ENCODE measurements around the gene LRRC2.
"Not testable (repeated sequence)": the region's sequence is repeated elsewhere in the genome, so short reads cannot be mapped to it uniquely, and the experiment has no call there.

The LRRC2 gene

DNA sequence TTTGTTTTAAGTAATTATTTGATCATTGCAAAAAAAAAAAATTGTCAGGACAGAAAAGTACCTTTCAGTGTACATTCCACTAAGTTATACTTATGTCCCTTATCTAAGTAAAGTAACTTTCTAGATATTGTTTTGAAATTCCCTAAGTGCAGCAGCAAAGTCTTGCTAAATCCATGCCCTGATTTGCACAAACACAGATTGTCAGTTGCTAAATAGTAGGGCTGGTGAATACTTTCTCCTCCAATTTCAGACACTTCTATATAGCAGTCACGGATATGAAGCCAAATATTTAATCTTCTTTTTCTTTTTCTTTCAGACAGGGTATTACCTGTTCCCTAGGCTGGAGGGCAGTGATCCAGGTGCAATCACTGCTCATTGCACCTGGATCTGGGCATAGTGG, 12.9 kb downstream of the LRRC2 start:
- H3K4me3 ChIP-seq (ENCODE audit: low read length), result no peak overlapping the region
- TF ChIP-seq ZNF274 (IDR thresholded peaks at IDR 0.05; ENCODE audit: low read depth, low read length), result no peak

- H3K4me3 ChIP-seq (ENCODE audit: low read length), result no peak overlapping the region
- TF ChIP-seq ZNF274 (IDR thresholded peaks at IDR 0.05; ENCODE audit: low read depth, low read length), result no peak
These were observed 13.6 kb downstream of the LRRC2 start for GRCh38 chr3:46552538-46552937.

- H3K4me3 ChIP-seq (ENCODE audit: low read length), result no peak overlapping the region
- TF ChIP-seq ZNF274 (IDR thresholded peaks at IDR 0.05; ENCODE audit: low read depth, low read length), result no peak
These were observed 14.5 kb downstream of the LRRC2 start for GRCh38 chr3:46551615-46552014.

DNA sequence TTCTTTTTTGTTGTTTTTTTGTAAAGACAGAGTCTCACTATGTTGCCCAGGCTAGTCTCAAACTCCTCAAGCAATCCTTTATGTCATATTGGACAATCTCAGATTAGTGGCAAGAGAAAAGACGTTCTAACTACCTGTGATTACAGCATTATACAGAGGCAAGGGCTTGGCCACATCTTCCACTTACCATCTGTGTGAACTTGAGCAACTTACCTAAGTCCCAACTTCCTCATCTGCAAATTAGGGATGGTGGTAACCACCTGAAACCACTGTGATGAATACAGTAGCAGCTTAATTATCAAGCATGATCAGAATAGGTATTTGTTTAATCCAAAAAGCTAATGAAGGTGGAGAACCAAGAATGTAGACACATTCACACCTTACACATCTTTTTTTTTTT, 16.1 kb downstream of the LRRC2 start:
- TF ChIP-seq ZNF274 (IDR thresholded peaks at IDR 0.05; ENCODE audit: low read depth, low read length), result no peak
- no peak overlapping the region for H3K4me3 ChIP-seq (ENCODE audit: low read length)

DNA sequence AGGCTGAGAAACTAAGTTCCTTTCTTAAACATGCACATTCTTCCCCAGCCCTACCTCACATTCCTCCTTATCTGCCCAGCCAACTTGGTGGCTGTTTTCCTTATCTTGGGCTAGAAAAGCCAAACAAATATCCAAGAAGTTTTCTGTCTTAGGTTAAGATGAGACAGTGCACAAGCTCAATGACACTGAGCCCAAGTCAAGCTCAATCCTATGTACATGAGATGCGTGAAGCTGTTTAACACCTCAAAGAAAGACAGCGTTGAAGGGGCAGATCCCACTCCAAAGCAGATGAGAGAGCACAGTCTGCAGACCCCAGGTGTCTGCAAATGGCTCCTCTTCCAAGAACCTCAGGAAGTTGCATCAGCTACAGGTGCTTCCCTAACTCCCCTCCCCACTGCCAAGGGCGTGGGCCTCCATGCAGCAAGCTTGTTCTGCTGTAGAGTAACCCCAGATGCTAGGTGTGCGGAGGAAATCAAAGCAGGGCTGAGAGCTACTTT, 16.6 kb downstream of the LRRC2 start:
- no peak overlapping the region for H3K4me3 ChIP-seq (ENCODE audit: low read length)
- TF ChIP-seq ZNF274 (IDR thresholded peaks at IDR 0.05; ENCODE audit: low read depth, low read length), result no peak

DNA sequence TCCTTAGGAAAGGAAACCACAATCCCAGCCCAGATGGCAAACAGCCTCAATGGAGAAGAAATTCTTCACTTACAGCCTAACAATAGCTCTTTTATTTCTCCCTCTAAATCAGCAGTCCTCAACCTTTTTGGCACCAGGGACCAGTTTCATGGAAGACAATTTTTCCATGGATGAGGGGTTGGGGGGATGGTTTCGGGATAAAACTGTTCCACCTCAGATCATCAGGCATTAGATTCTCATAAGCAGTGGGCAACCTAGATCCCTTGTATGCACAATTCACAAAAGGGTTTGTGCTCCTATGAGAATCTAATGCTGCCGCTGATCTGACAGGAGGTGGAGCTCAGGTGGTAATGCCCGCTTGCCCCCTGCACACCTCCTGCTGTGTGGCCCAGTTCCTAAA, 17.5 kb downstream of the LRRC2 start:
- H3K4me3 ChIP-seq (ENCODE audit: low read length), result not testable (repeated sequence)

- TF ChIP-seq ZNF274 (IDR thresholded peaks at IDR 0.05; ENCODE audit: low read depth, low read length), result no peak
- no peak overlapping the region for H3K4me3 ChIP-seq (ENCODE audit: low read length)
These were observed 19.1 kb downstream of the LRRC2 start for GRCh38 chr3:46546896-46547440.

- no peak for TF ChIP-seq ZNF274 (IDR thresholded peaks at IDR 0.05; ENCODE audit: low read depth, low read length)
- H3K4me3 ChIP-seq (ENCODE audit: low read length), result no peak overlapping the region
These were observed 20.1 kb downstream of the LRRC2 start for GRCh38 chr3:46545818-46546630.

- TF ChIP-seq ZNF274 (IDR thresholded peaks at IDR 0.05; ENCODE audit: low read depth, low read length), result no peak
- H3K4me3 ChIP-seq (ENCODE audit: low read length), result no peak overlapping the region
These were observed 21.2 kb downstream of the LRRC2 start for GRCh38 chr3:46544771-46545503.

- H3K4me3 ChIP-seq (ENCODE audit: low read length), result no peak overlapping the region
- TF ChIP-seq ZNF274 (IDR thresholded peaks at IDR 0.05; ENCODE audit: low read depth, low read length), result no peak
These were observed 23.3 kb downstream of the LRRC2 start for GRCh38 chr3:46542801-46543201.

GRCh38 chr3:46542344-46542743, 23.8 kb downstream of the LRRC2 start:
- H3K4me3 ChIP-seq (ENCODE audit: low read length), result no peak overlapping the region
- TF ChIP-seq ZNF274 (IDR thresholded peaks at IDR 0.05; ENCODE audit: low read depth, low read length), result no peak

DNA sequence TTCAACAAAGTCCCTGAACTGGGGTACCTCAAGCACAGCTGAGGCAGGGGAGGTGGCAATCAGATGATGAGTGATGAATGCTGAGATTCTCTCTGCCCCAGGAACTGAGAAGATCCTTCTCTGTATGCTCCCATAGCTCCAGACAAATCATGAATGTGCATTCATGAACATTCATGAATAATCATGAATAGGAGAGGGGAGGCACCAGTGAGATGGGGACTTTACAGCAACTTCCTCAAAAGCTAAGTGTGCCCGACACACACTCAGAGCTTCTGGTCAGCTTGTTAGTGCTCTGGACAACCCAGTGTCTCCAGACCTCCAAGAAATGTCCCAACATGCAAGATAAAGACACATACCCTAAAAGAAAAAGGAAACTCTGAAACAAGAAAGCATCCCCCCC, 24.3 kb downstream of the LRRC2 start:
- H3K4me3 ChIP-seq (ENCODE audit: low read length), result no peak overlapping the region
- TF ChIP-seq ZNF274 (IDR thresholded peaks at IDR 0.05; ENCODE audit: low read depth, low read length), result no peak

DNA sequence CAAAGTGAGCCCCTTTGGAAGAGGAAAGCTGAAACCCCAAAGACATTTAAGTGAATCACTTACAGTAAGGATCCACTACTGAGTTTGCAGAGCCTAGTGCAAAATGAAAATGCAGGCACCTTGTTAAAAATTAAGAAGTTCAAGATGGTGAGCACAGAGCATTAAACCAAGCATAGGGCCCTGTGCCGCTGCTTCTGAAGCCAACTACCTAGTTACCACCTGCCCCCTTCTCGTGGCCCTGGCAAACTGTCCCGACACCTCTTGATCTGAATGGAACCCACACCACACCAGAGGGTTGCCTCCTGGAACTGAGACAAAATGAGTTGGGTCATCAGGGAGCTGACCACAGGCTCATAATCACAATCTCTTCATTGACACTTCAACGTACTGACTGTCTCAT, 25.6 kb downstream of the LRRC2 start:
- no peak for TF ChIP-seq ZNF274 (IDR thresholded peaks at IDR 0.05; ENCODE audit: low read depth, low read length)
- H3K4me3 ChIP-seq (ENCODE audit: low read length), result no peak overlapping the region

DNA sequence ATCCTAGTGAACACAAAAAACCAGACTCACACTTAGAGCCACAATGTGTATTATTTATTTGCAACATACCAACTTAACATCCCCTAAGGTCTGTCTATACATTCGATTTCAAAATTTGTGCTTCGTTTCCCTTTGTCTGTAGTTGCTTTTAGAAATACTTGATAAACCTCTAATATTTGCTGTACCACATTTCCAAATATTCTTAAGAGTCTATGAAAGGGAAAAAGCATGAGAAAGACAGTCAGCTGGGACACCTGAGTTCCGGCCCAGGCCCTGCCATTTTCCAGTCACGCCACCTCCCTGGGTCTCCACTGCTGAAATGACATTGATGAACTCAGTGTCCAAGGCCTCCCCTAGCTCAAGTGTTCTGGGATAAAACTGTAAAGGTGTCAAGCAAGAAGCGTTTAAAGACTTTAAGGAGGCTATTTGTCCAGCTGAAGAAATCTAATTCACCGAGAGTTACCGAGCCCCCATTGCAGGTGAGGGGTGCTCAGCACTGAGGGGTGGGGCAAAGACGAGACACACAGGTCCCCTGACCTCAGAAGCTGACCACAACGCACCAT, 26.6 kb downstream of the LRRC2 start:
- no peak overlapping the region; the same call in 1 of the 2 replicates for H3K4me3 ChIP-seq (ENCODE audit: low read length)

More for the DNA sequence above, 26.6 kb downstream of the LRRC2 start:
- TF ChIP-seq ZNF274 (IDR thresholded peaks at IDR 0.05; ENCODE audit: low read depth, low read length), result no peak

Measured in GM08714 (cell line).